NCI-H510A (cell line): ENCODE data around the gene APLF.

Experiments used
- DNase-seq: peaks from one replicate; lab custom pipeline; 2025; lab: John Stamatoyannopoulos, UW

APLF gene, protein sequence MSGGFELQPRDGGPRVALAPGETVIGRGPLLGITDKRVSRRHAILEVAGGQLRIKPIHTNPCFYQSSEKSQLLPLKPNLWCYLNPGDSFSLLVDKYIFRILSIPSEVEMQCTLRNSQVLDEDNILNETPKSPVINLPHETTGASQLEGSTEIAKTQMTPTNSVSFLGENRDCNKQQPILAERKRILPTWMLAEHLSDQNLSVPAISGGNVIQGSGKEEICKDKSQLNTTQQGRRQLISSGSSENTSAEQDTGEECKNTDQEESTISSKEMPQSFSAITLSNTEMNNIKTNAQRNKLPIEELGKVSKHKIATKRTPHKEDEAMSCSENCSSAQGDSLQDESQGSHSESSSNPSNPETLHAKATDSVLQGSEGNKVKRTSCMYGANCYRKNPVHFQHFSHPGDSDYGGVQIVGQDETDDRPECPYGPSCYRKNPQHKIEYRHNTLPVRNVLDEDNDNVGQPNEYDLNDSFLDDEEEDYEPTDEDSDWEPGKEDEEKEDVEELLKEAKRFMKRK

GRCh38 chr2:68467077-68467960, at the start of gene APLF, which contains the start of gene FBXO48:
TSS of gene APLF (plus strand) at chr2:68467585. CDS start at chr2:68467732, 147 bp downstream.
TSS of gene FBXO48 (minus strand) at chr2:68467294. CDS start at chr2:68465145, 2,149 bp downstream.
- peak; percentile 97 for DNase-seq

- no peak for DNase-seq
These were observed 49.5 kb upstream of the APLF start for GRCh38 chr2:68417926-68418325.

DNA sequence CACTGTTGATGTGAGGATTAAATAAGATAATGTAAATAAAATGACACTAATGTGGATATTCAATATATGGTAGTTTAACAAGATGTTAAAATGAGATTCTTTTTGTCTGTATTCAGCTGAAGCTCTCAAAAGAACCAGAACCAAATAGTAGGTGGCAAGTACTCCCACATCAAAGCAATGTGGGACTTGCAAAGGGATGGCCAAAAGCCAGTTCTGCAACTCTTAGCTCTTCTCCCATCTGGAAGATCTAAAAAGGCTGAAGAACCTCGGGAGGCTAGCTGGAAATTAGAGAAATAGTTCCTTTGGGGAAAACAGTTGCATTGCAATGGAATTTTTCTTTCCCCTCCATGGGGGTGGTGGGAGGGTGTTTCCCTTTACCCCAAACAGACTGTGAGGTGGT, 49.0 kb upstream of the APLF start:
- DNase-seq, result no peak

DNA sequence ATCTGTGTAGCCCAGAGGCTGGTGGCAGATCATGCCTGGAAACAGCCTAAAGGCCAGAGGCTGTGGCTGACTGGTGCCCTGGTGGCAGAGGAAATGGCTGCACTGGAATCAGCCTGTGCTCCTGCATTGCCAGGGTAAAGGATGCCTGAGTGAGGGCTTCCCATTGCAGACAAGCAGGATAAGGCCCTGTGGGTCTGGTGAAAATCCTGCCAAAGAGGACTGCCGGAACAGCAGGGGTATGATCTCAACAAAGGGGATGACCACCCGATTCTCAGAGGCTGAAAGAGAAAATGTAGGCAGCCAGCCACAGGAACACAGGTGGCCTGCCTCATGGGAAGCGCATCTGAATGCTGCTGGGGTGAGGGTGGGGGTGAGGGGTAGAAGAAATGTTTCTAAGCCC, 48.5 kb upstream of the APLF start:
- no peak for DNase-seq

GRCh38 chr2:68420254-68420910, 47.0 kb upstream of the APLF start:
- DNase-seq, result no peak

- no peak for DNase-seq
These were observed 43.3 kb upstream of the APLF start for GRCh38 chr2:68423966-68424650.

DNA sequence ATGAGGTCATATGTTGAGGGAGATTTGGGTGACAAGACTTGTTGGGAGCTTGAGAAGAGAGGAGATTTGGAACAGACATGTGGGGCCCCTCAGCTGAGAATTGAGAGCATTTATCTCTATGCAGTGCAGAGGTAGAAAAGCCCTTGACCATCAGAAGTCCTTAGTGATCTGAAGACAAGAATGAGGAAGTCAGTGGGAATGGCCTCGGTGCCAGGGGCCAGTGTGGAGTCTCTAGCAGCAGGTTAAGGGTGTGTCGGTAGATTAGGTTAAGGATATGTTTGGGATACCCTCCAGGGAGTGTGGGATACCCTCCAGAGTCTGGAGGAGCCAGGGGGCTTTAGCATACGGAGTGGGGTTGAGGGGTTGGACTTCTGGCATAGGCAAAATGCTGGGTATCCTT, 41.9 kb upstream of the APLF start:
- DNase-seq, result no peak

DNA sequence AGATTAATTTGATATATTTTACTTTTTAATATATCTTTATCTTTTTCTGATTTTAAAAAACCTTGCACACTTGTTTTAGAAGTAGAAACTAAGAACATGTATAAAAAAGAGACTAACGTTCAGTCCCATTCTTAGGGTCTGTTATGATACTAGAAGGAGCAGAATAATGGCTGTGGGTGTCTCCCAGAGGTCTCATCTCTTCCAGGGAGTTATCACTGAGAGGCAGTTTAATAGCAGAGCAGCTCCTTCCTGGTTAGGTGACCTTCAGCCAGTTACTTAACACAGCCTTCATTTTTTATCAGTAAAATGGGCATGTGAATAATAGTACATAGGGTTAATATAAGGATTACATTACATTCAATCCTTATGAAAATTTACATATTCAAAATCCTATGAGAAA, 40.9 kb upstream of the APLF start:
- DNase-seq, result no peak

GRCh38 chr2:68426848-68427579, 40.4 kb upstream of the APLF start:
- DNase-seq, result no peak

GRCh38 chr2:68428126-68428525, 39.3 kb upstream of the APLF start:
- DNase-seq, result no peak

GRCh38 chr2:68428746-68429145, 38.6 kb upstream of the APLF start:
- DNase-seq, result no peak

DNA sequence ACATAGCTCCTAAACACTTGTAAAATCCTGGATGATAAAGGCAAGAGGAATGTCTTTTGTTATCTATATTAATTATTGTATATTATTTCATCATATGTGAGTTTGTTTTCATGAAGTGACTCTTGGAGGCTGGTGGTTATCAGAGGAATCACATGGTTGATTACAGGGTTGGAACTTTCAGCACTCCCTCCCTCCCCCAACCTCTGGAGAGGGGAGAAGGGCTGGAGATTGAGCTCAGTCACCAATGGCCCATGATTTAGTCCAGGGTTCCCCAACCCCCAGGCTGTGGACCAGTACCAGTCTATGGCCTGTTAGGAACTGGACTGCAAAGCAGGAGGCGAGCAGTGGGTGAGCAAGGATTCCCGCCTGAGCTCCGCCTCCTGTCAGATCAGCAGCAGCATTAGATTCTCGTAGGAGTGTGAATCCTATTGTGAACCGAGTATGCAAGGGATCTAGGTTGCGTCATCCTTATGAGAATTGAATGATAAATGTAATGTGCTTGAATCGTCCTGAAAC, 38.0 kb upstream of the APLF start:
- DNase-seq, result no peak

- no peak for DNase-seq
These were observed 35.9 kb upstream of the APLF start for GRCh38 chr2:68431316-68431972.

DNA sequence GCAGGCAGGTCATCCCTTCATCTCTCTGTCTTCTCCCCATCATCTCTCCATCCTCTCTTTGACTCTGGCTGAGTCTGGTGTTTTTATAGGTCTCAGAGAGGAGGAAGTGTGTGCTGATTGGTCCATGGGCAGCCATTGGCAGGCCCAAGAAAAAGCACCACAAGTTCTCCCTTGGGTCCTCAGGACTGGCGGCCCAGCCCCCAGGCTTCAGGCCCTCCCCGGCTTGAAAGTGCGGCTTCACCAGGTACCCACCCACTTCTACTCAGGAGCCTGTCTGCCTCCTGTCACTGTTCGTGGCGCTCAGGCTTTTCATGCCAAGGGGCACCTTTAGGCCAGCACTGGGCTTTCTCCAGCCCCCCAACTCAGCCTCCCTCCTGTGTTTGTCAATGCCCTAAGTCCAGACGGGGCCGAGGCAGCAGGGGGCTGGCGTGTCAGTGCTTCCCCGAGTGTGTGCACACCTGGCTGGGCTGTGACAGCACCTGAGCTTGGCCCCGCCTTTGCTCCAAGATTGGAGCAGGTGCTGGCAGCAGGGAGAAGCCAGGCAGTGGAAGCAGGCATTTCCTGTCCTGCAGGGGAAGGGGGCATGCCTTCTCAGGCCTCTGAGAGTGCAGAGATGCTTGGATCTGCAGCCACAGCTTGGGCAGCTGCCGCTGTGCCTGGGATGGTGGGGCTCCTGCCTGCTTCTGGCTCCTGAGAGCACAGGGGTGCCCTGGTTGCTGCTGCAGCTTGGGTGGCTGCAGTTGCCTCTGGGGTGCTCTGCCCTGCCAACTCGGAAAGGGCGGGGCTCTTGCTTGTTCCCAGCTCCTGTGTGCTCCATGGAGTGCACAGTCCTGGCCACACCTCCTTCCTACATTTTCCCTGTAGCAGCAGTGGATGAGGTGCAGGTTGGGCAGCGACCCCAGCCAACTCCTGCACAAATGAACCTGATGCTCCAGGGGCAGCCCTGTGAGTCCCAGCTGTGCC, 34.4 kb upstream of the APLF start:
- peak; percentile 53 for DNase-seq

DNA sequence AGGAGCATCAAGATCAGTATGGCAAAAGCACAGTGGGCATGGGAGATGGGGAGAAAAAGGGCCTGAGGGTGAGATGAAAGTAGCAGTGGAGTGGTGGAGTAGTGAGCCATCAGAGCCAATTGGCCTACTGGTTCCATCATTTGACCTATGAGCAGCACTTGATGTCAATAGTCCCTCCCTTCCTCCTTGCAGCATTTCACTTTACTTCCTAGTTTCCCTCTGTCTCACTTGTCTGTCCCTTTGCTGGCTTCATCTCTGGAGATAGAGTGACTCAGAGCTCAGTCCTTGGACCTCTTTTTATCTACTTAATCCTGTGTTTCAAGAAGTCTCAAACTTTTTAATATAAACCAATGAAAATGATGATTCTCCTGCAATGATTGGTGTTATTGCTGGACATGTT, 32.4 kb upstream of the APLF start:
- DNase-seq, result no peak

GRCh38 chr2:68435615-68436014, 31.8 kb upstream of the APLF start:
- DNase-seq, result no peak

DNA sequence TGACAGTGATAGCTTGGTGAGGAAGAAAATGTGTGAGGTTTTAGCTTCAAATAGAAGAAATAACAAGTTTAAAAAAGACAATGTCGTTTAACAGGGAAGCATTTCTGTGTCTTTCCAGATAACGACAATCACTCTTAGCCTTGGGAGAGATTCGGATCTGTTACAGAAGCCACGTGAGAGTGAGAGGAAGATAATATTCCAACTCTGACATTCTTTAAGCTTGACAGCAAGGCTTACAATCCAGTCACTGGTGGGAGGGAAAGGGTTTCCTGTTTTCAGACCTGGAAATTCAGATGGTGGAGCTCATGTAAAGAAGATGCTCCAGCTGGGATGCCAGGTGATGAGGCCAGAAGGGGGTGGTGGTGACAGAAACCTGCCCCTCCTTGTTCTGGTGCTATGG, 31.1 kb upstream of the APLF start:
- DNase-seq, result no peak

- no peak for DNase-seq
These were observed 28.7 kb upstream of the APLF start for GRCh38 chr2:68438455-68439303.
